ENCODE data around the gene SLC22A1.

SLC22A1 gene

DNA sequence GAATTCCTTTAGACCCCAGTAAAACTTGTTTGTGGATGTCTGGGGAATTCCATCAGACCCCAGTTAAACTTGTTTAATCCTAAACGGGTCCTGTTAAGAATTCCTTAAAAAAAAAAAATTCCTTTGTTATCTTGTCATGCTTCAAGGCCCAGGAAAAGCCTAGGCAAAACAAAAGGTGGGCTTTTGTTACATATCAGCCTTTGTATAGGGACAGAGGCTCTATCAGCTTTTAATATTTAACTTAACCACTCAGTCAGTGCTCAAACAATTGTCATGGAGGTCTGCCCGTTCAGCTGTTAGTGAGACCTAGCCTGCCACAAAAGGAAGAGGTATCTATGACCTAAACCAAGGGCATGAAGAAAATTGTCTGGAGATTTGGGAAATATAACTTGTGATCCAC lies 53.1 kb downstream of the SLC22A1 start:
- no peaks in the 10 kb centered on the region for H4K20me1 ChIP-seq (ENCODE audit: insufficient read depth, low read length)
- no peaks in the 10 kb centered on the region for H3K9me3 ChIP-seq (ENCODE audit: insufficient read depth, low read length)
- no peak overlapping the region for H2AFZ ChIP-seq (ENCODE audit: low read depth, low read length)
- no peaks in the 10 kb centered on the region for H3K36me3 ChIP-seq (replicated peaks; ENCODE audit: low read depth, low read length)
- H3K27ac ChIP-seq (ENCODE audit: low read length): no peak overlapping the region
- no peaks in the 10 kb centered on the region; the same call in 1 of the 2 replicates for H3K27me3 ChIP-seq (ENCODE audit: low read depth, low read length)
- H3K4me3 ChIP-seq (ENCODE audit: low read length): no peak overlapping the region
- H3K4me2 ChIP-seq (ENCODE audit: low read length): no peak overlapping the region
- H3K4me1 ChIP-seq (ENCODE audit: low read length): no peaks in the 10 kb centered on the region
- H3K79me2 ChIP-seq (ENCODE audit: low read length): no peaks in the 10 kb centered on the region
- H3K9ac ChIP-seq (ENCODE audit: low read length): no peak overlapping the region
- TF ChIP-seq EZH2phosphoT487 (IDR thresholded peaks at IDR 0.05; ENCODE audit: low read depth): no peak
- TF ChIP-seq, protein P1, sequence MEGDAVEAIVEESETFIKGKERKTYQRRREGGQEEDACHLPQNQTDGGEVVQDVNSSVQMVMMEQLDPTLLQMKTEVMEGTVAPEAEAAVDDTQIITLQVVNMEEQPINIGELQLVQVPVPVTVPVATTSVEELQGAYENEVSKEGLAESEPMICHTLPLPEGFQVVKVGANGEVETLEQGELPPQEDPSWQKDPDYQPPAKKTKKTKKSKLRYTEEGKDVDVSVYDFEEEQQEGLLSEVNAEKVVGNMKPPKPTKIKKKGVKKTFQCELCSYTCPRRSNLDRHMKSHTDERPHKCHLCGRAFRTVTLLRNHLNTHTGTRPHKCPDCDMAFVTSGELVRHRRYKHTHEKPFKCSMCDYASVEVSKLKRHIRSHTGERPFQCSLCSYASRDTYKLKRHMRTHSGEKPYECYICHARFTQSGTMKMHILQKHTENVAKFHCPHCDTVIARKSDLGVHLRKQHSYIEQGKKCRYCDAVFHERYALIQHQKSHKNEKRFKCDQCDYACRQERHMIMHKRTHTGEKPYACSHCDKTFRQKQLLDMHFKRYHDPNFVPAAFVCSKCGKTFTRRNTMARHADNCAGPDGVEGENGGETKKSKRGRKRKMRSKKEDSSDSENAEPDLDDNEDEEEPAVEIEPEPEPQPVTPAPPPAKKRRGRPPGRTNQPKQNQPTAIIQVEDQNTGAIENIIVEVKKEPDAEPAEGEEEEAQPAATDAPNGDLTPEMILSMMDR (IDR thresholded peaks at IDR 0.05; ENCODE audit: low read depth, low read length): no peak

- H3K9ac ChIP-seq (ENCODE audit: low read length): no peak overlapping the region
- H3K36me3 ChIP-seq (replicated peaks; ENCODE audit: low read depth, low read length): no peaks in the 10 kb centered on the region
- no peaks in the 10 kb centered on the region for H3K79me2 ChIP-seq (ENCODE audit: low read length)
- H3K4me1 ChIP-seq (ENCODE audit: low read length): no peaks in the 10 kb centered on the region
- no peak overlapping the region for H3K27ac ChIP-seq (ENCODE audit: low read length)
- no peak overlapping the region for H2AFZ ChIP-seq (ENCODE audit: low read depth, low read length)
- TF ChIP-seq, protein P1 (IDR thresholded peaks at IDR 0.05; ENCODE audit: low read depth, low read length): no peak
- TF ChIP-seq EZH2phosphoT487 (IDR thresholded peaks at IDR 0.05; ENCODE audit: low read depth): no peak
- H3K4me2 ChIP-seq (ENCODE audit: low read length): no peak overlapping the region
- H3K4me3 ChIP-seq (ENCODE audit: low read length): no peak overlapping the region
- no peaks in the 10 kb centered on the region for H4K20me1 ChIP-seq (ENCODE audit: insufficient read depth, low read length)
- no peaks in the 10 kb centered on the region; the same call in 1 of the 2 replicates for H3K27me3 ChIP-seq (ENCODE audit: low read depth, low read length)
- H3K9me3 ChIP-seq (ENCODE audit: insufficient read depth, low read length): no peaks in the 10 kb centered on the region
Observed at GRCh38 chr6:160177220-160177619, 55.6 kb downstream of the SLC22A1 start.

GRCh38 chr6:160178271-160178670 lies 56.7 kb downstream of the SLC22A1 start:
- no peaks in the 10 kb centered on the region for H3K4me1 ChIP-seq (ENCODE audit: low read length)
- H3K4me2 ChIP-seq (ENCODE audit: low read length): no peak overlapping the region
- TF ChIP-seq, protein P1 (IDR thresholded peaks at IDR 0.05; ENCODE audit: low read depth, low read length): no peak
- no peak for TF ChIP-seq EZH2phosphoT487 (IDR thresholded peaks at IDR 0.05; ENCODE audit: low read depth)
- no peak overlapping the region for H2AFZ ChIP-seq (ENCODE audit: low read depth, low read length)
- no peak overlapping the region for H3K4me3 ChIP-seq (ENCODE audit: low read length)
- no peak overlapping the region for H3K9ac ChIP-seq (ENCODE audit: low read length)
- H3K9me3 ChIP-seq (ENCODE audit: insufficient read depth, low read length): no peaks in the 10 kb centered on the region
- H3K27me3 ChIP-seq (ENCODE audit: low read depth, low read length): no peaks in the 10 kb centered on the region; the same call in 1 of the 2 replicates
- no peaks in the 10 kb centered on the region for H3K36me3 ChIP-seq (replicated peaks; ENCODE audit: low read depth, low read length)
- no peaks in the 10 kb centered on the region for H3K79me2 ChIP-seq (ENCODE audit: low read length)
- no peak overlapping the region for H3K27ac ChIP-seq (ENCODE audit: low read length)
- no peaks in the 10 kb centered on the region for H4K20me1 ChIP-seq (ENCODE audit: insufficient read depth, low read length)

- no peak overlapping the region for H2AFZ ChIP-seq (ENCODE audit: low read depth, low read length)
Observed at GRCh38 chr6:160180706-160181105, 59.1 kb downstream of the SLC22A1 start.

More at GRCh38 chr6:160180706-160181105, 59.1 kb downstream of the SLC22A1 start:
- H3K79me2 ChIP-seq (ENCODE audit: low read length): no peaks in the 10 kb centered on the region
- no peaks in the 10 kb centered on the region for H3K27me3 ChIP-seq (ENCODE audit: low read depth, low read length)
- H3K9me3 ChIP-seq (ENCODE audit: insufficient read depth, low read length): no peaks in the 10 kb centered on the region
- no peak overlapping the region for H3K4me3 ChIP-seq (ENCODE audit: low read length)
- H4K20me1 ChIP-seq (ENCODE audit: insufficient read depth, low read length): no peaks in the 10 kb centered on the region
- H3K4me2 ChIP-seq (ENCODE audit: low read length): no peak overlapping the region
- no peaks in the 10 kb centered on the region for H3K4me1 ChIP-seq (ENCODE audit: low read length)
- H3K9ac ChIP-seq (ENCODE audit: low read length): no peak overlapping the region
- TF ChIP-seq, protein P1 (IDR thresholded peaks at IDR 0.05; ENCODE audit: low read depth, low read length): no peak
- TF ChIP-seq EZH2phosphoT487 (IDR thresholded peaks at IDR 0.05; ENCODE audit: low read depth): no peak
- H3K36me3 ChIP-seq (replicated peaks; ENCODE audit: low read depth, low read length): no peaks in the 10 kb centered on the region
- no peak overlapping the region for H3K27ac ChIP-seq (ENCODE audit: low read length)
